ENCODE measurements around the gene MIA3. TPM values are rescaled to one million over a fixed set of nuclear protein-coding genes. Genes with fewer than 3 reads are reported as not detected.

The MIA3 gene
- 61.3 TPM for polyA plus RNA-seq

- peaks cover 10 to 27% (median 22%) of the 10 kb centered on the region in 3 donors for H3K4me1 Mint-ChIP-seq
- H3K27me3 Mint-ChIP-seq = peaks cover 2% of the 10 kb centered on the region
- no peaks in the 10 kb centered on the region for H3K36me3 Mint-ChIP-seq
- H3K27ac Mint-ChIP-seq = peak within 1 kb of the TSS; percentile 92 to 95 (median 94)
- H3K4me3 Mint-ChIP-seq = peak within 1 kb of the TSS; percentile 88 to 97 (median 96)
- H3K9me3 Mint-ChIP-seq = no peaks in the 10 kb centered on the region
These were observed at the start of gene MIA3 for GRCh38 chr1:222618001-222618879. MIA3 (plus strand) TSS chr1:222618097; CDS start chr1:222618111, 14 bp downstream.

- no peak overlapping the region for H3K4me3 Mint-ChIP-seq
- peaks cover 25% of the 10 kb centered on the region for H3K36me3 Mint-ChIP-seq
- peak overlapping the region in 1 of 3 donors; percentile 14 for H3K27ac Mint-ChIP-seq
- no peaks in the 10 kb centered on the region for H3K27me3 Mint-ChIP-seq
- peaks cover 0 to 22% (median 14%) of the 10 kb centered on the region in 3 donors for H3K4me1 Mint-ChIP-seq
- H3K9me3 Mint-ChIP-seq = peaks cover 0 to 6% (median 3%) of the 10 kb centered on the region in 3 donors
These were observed 47.1 kb upstream of the MIA3 start for GRCh38 chr1:222570837-222571236.

DNA sequence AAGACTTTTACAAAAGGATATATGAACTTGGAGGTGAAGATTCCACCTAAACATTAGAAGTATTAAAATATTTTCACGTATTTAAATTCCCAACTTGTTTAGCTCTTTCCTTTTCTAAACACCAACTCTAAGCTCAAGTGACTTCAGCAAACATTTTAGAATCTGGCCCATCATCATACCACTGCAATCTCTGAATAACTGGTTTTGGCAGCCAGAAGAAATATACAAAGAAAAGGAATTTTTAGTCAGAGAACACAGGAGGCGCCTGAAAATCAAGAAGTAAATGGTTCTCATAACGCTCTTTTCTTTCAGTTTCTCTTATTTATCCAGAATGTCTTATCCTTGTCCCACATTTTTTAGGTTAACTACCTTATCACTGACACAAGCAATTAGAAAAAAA is 38.6 kb upstream of the MIA3 start:
- Mint-ChIP-seq H3K4me3 (no peak overlapping the region), H3K27ac (no peak overlapping the region), H3K27me3 (no peaks in the 10 kb centered on the region), H3K9me3 (no peaks in the 10 kb centered on the region), H3K4me1 (peaks cover 30 to 61% (median 32%) of the 10 kb centered on the region in 3 donors), H3K36me3 (peaks cover 13% of the 10 kb centered on the region)

DNA sequence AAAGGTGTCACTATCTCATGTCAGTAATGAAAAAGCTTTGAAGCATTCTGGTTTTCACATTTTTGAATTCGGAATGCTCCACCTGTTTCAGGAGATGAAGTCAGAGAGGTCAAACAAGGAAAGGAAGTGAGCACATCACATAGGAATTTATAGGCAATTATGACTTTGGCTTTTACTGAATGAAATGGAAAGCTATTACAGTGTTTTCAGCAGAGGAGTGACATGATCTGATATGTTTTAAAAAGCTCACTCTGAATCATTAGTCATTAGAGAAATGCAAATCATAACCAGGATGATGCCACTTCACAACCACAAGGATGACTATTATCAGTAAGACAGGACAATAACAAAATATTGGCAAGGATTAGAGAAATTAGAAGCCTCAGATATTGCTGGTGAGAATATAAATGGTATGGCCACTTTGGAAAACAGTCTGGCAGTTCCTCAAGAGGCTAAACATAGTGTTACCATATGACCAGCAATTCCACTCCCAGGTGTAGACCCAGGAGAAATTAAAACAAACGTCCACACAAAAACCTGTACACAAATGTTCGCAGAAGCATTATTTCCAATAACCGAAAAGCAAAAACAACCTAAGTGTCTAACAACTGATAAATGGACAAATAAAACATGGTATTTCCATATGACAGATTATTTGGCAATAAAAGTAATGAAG is 35.7 kb upstream of the MIA3 start:
- peaks cover 50 to 61% (median 52%) of the 10 kb centered on the region in 3 donors for H3K4me1 Mint-ChIP-seq
- peaks cover 12% of the 10 kb centered on the region for H3K36me3 Mint-ChIP-seq
- H3K27ac Mint-ChIP-seq = peak overlapping the region in 1 of 3 donors; percentile 71
- H3K27me3 Mint-ChIP-seq = no peaks in the 10 kb centered on the region
- H3K9me3 Mint-ChIP-seq = no peaks in the 10 kb centered on the region
- peak overlapping the region; percentile 34 to 92 (median 84) for H3K4me3 Mint-ChIP-seq

- Mint-ChIP-seq H3K27ac (peak overlapping the region; percentile 32 to 71 (median 49)), H3K27me3 (no peaks in the 10 kb centered on the region), H3K4me3 (peak overlapping the region; percentile 68 to 92 (median 84)), H3K9me3 (no peaks in the 10 kb centered on the region), H3K4me1 (peaks cover 53 to 59% (median 54%) of the 10 kb centered on the region in 3 donors), H3K36me3 (peaks cover 7% of the 10 kb centered on the region)
These were observed 34.8 kb upstream of the MIA3 start for GRCh38 chr1:222583079-222583478.

GRCh38 chr1:222586842-222587241 is 31.1 kb upstream of the MIA3 start:
- H3K4me3 Mint-ChIP-seq = peak overlapping the region in 3 of 4 donors; percentile 14 to 70 (median 22)
- no peaks in the 10 kb centered on the region for H3K27me3 Mint-ChIP-seq
- H3K9me3 Mint-ChIP-seq = no peaks in the 10 kb centered on the region
- peaks cover 8% of the 10 kb centered on the region for H3K36me3 Mint-ChIP-seq
- H3K27ac Mint-ChIP-seq = peak overlapping the region in 2 of 3 donors; percentile 47 to 71
- H3K4me1 Mint-ChIP-seq = peaks cover 54 to 70% (median 68%) of the 10 kb centered on the region in 3 donors

DNA sequence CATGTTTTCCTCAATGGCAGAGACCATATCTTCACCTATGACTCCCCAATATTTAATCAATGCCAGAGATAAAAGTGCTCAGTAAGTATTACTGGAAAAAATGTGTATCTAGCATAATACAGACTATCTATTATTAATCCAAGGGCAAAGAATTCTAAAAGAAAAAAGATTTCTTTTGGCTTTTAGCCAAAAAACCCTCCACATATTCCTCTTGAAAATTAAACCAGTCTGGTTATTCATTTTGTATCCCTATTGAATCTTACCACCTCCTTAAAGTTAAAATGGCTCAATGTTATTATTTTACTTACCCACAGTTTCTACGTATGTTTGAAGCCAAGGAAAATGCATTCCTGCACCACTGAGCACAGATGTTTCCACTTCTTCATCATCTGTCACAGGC is 29.8 kb upstream of the MIA3 start:
- no peak overlapping the region for H3K27ac Mint-ChIP-seq
- H3K4me3 Mint-ChIP-seq = peak overlapping the region; percentile 21 to 100 (median 97)
- peaks cover 5% of the 10 kb centered on the region for H3K36me3 Mint-ChIP-seq
- no peaks in the 10 kb centered on the region for H3K27me3 Mint-ChIP-seq
- H3K9me3 Mint-ChIP-seq = no peaks in the 10 kb centered on the region
- peaks cover 43 to 58% (median 55%) of the 10 kb centered on the region in 3 donors for H3K4me1 Mint-ChIP-seq

DNA sequence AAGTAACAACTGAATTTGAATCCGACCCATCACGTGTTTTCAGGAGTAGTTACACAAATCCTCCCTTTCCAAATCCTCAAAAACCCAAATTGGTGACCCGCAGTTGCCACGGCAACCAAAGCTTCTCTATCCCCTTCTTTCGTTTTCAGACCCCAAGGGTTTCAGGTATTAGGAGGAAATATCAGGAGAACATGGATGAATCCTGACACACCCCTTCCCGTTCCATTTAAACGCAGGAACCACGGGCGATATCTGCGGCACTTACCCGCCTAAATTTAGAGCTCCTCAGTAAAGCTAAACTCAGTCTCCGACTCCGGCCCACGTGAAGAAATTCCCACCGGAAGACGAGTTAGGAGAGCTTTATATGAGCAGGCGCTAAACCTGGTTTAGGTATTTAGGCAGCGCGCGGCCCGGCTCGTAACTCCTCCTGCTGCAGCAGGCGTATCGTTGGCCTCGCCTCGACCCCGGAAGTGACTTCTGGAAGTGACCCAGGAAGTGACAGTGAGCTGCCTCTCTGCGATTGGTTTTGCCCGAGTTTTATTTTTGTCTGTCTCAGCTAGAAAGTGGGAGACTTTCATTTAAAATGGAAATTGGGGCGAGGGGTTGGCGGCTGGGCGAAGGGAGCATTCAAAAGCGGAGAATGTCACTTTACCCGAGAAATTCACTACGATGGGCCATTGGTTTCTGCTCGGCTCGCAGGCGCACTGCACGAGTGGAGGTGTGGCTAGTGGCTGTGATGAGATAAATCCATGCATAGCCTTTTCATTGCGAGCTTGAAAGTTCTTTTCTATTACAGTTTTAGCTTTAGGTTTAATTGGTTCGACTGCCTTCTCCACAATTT is 28.2 kb upstream of the MIA3 start, which contains the start of gene TAF1A:
Gene TAF1A, minus strand, starts transcription at position 472 of the 841 bp plus-strand sequence.
- Mint-ChIP-seq H3K27ac (peak within 1 kb of the TSS; percentile 82 to 99 (median 98)), H3K36me3 (peaks cover 3% of the 10 kb centered on the region), H3K27me3 (no peaks in the 10 kb centered on the region), H3K4me1 (peaks cover 30 to 47% (median 44%) of the 10 kb centered on the region in 3 donors), H3K9me3 (no peaks in the 10 kb centered on the region), H3K4me3 (peak within 1 kb of the TSS; percentile 96 to 100 (median 98))

- Mint-ChIP-seq H3K4me1 (peaks cover 12 to 30% (median 27%) of the 10 kb centered on the region in 3 donors), H3K9me3 (no peaks in the 10 kb centered on the region), H3K27ac (no peak overlapping the region), H3K4me3 (peak overlapping the region in 1 of 4 donors; percentile 70), H3K27me3 (no peaks in the 10 kb centered on the region), H3K36me3 (peaks cover 1% of the 10 kb centered on the region)
These were observed 25.7 kb upstream of the MIA3 start for GRCh38 chr1:222592171-222592570.

GRCh38 chr1:222594789-222595188 is 23.1 kb upstream of the MIA3 start:
- Mint-ChIP-seq H3K27ac (no peak overlapping the region), H3K27me3 (no peaks in the 10 kb centered on the region), H3K9me3 (no peaks in the 10 kb centered on the region), H3K36me3 (no peaks in the 10 kb centered on the region), H3K4me1 (peaks cover 0 to 10% (median 8%) of the 10 kb centered on the region in 3 donors), H3K4me3 (no peak overlapping the region)

- Mint-ChIP-seq H3K27me3 (no peaks in the 10 kb centered on the region), H3K9me3 (peaks cover 0 to 1% (median 0%) of the 10 kb centered on the region in 3 donors), H3K4me1 (no peaks in the 10 kb centered on the region), H3K27ac (no peak overlapping the region), H3K4me3 (no peak overlapping the region), H3K36me3 (no peaks in the 10 kb centered on the region)
These were observed 21.2 kb upstream of the MIA3 start for GRCh38 chr1:222596696-222597095.

DNA sequence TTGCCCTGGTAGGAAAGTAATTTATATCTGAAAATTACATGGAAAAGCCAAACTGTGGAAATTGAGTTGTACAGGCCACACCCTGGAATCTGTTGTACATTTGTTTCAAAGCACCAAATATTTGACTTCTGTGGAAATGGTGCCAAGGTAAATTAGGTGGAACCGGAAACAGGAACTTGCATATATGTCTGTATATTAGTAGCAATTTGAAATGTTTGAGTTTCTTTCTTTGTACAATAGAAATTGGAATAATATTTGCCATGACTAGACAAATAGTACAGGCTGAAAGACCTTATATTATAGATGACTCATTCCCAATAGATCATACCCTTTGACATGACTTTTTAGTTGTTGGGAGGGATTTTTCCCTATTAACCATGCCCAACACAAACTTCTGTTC is 17.6 kb upstream of the MIA3 start:
- H3K27me3 Mint-ChIP-seq = no peaks in the 10 kb centered on the region
- no peaks in the 10 kb centered on the region for H3K36me3 Mint-ChIP-seq
- no peak overlapping the region for H3K27ac Mint-ChIP-seq
- peaks cover 0 to 1% (median 0%) of the 10 kb centered on the region in 3 donors for H3K9me3 Mint-ChIP-seq
- no peaks in the 10 kb centered on the region for H3K4me1 Mint-ChIP-seq
- no peak overlapping the region for H3K4me3 Mint-ChIP-seq

DNA sequence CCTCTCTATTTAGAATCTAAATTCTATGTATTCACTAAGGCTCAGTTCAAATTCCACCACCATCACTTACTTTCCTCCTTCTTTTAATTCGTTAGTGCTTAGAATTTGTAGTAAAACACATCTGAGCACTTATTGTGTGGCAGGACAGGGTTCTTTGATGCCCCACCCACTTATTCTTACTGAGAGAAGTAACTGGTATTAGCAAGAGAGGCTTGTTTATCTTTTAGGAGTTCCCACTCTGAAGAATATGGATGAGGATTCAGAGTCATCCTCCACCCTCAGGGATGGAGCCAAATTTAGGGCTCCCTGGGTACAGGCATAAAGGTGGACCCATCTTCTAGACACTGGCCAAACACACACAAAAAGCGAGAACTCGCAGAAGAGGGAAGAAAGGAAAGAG is 16.6 kb upstream of the MIA3 start:
- Mint-ChIP-seq H3K27me3 (peaks cover 1% of the 10 kb centered on the region), H3K36me3 (peaks cover 1% of the 10 kb centered on the region), H3K9me3 (peaks cover 0 to 1% (median 0%) of the 10 kb centered on the region in 3 donors), H3K4me3 (no peak overlapping the region), H3K4me1 (no peaks in the 10 kb centered on the region), H3K27ac (no peak overlapping the region)

DNA sequence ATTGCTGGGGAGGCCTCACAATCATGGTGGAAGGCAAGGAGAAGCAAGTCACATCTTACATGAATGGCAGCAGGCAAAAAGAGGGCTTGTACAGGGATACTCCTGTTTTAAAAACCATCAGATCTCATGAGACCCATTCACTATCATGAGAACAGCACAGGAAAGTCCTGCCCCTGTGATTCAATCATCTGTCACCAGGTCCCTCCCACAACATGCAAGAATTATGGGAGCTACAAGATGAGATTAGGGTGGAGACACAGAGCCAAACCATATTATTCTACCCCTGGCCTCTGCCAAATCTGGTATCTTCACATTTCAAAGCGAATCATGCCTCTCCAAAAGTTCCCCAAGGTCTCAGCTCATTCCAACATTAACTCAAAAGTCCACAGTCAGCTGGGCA is 11.1 kb upstream of the MIA3 start:
- H3K9me3 Mint-ChIP-seq = peaks cover 0 to 5% (median 0%) of the 10 kb centered on the region in 3 donors
- peaks cover 1% of the 10 kb centered on the region for H3K27me3 Mint-ChIP-seq
- no peak overlapping the region for H3K4me3 Mint-ChIP-seq

More for the DNA sequence above, 11.1 kb upstream of the MIA3 start:
- H3K36me3 Mint-ChIP-seq = peaks cover 3% of the 10 kb centered on the region
- no peak overlapping the region for H3K27ac Mint-ChIP-seq
- no peaks in the 10 kb centered on the region for H3K4me1 Mint-ChIP-seq
